H1 (cell line): ENCODE results near the gene IER5. TPM values are rescaled to one million over a fixed set of nuclear protein-coding genes. Genes with fewer than 3 reads are reported as not detected.
A peak's percentile ranks its signal among the peaks of the same experiment; 100 is the strongest.

ENCODE experiments used
- ASH2L ChIP-seq: fragments of 200-600, 300-600 bp; sonication (generic); IDR thresholded peaks from one replicate; pipeline ENCODE4 v1.7.1; 2017; ENCODE audit warnings: low read length
- ATF2 ChIP-seq: IDR thresholded peaks from 2 replicates; pipeline ENCODE4 v1.6.1; 2012; ENCODE audit warnings: low read length, inconsistent platforms
- BACH1 ChIP-seq: IDR thresholded peaks from 2 replicates; pipeline ENCODE4 v1.6.1; 2012; ENCODE audit warnings: low read length, improper control_type of control experiment
- CBX8 ChIP-seq: fragments of 300-800, 300-1000 bp; sonication (generic); IDR thresholded peaks from 2 replicates; pipeline ENCODE4 v1.7.1; 2016; ENCODE audit warnings: low read depth, low read length, borderline replicate concordance
- CEBPB ChIP-seq: IDR thresholded peaks from 2 replicates; pipeline ENCODE4 v1.6.1; 2012; ENCODE audit warnings: low read depth, low read length
- CHD1 ChIP-seq: IDR thresholded peaks from 2 replicates; pipeline ENCODE4 v1.6.1; 2012; ENCODE audit warnings: low read depth, low read length, improper control_type of control experiment
- E2F6 ChIP-seq: IDR thresholded peaks from 2 replicates; pipeline ENCODE4 v1.6.1; 2012; ENCODE audit warnings: inconsistent platforms
- EZH2 ChIP-seq: fragments of 200-600 bp; sonication (generic); IDR thresholded peaks from 2 replicates; pipeline ENCODE4 v1.7.1; 2012; ENCODE audit warnings: low read depth, mild to moderate bottlenecking, moderate library complexity, low read length, inconsistent platforms; ENCODE audit not compliant: severe bottlenecking
- HDAC2 ChIP-seq, 2 experiments: fragments of 300-600 bp in 1 of 2; sonication (generic) in 1 of 2; IDR thresholded peaks; 2 replicates each; pipeline ENCODE4 v1.6.1; 2011 to 2012; ENCODE audit warnings: low read depth in 2 of 2, low read length in 2 of 2, mild to moderate bottlenecking in 2 of 2, moderate library complexity in 2 of 2, borderline replicate concordance in 1 of 2, inconsistent platforms in 1 of 2
- KDM1A ChIP-seq: fragments of 200-600, 300-600 bp; sonication (generic); IDR thresholded peaks from 2 replicates; pipeline ENCODE4 v1.7.1; 2016; ENCODE audit warnings: mild to moderate bottlenecking, low read length, borderline replicate concordance
- POLR2A ChIP-seq, 2 experiments: IDR thresholded peaks; 1 replicate in 1 of 2; 2 replicates in 1 of 2; pipeline ENCODE4 v1.6.1; 2011; ENCODE audit warnings: low read depth in 2 of 2, low read length in 2 of 2, mild to moderate bottlenecking in 2 of 2; ENCODE audit errors: control extremely low read depth in 1 of 2
- RBBP5 ChIP-seq: IDR thresholded peaks from 2 replicates; pipeline ENCODE4 v1.7.1; 2012; ENCODE audit warnings: low read depth, mild to moderate bottlenecking, inconsistent platforms, low read length, moderate library complexity, borderline replicate concordance
- RXRA ChIP-seq: IDR thresholded peaks from 2 replicates; pipeline ENCODE4 v1.6.1; 2011; ENCODE audit warnings: low read depth, mild to moderate bottlenecking, low read length, moderate library complexity; ENCODE audit not compliant: insufficient read depth
- SIN3A ChIP-seq, 2 experiments: IDR thresholded peaks in 1 of 2; conservative IDR thresholded peaks in 1 of 2; 2 replicates each; pipeline ENCODE4 v1.6.1; 2011 to 2012; ENCODE audit warnings: low read length in 2 of 2, improper control_type of control experiment in 1 of 2, low read depth in 1 of 2, mild to moderate bottlenecking in 1 of 2
- SP1 ChIP-seq: IDR thresholded peaks from 2 replicates; pipeline ENCODE4 v1.6.1; 2011; ENCODE audit warnings: low read depth, low read length
- TCF12 ChIP-seq: IDR thresholded peaks from 2 replicates; pipeline ENCODE4 v1.6.1; 2011; ENCODE audit warnings: low read depth, mild to moderate bottlenecking, low read length
- TEAD4 ChIP-seq: IDR thresholded peaks from 2 replicates; pipeline ENCODE4 v1.6.1; 2012; ENCODE audit warnings: low read depth, low read length, inconsistent platforms, mixed read lengths
- USF2 ChIP-seq: IDR thresholded peaks from 2 replicates; pipeline ENCODE4 v1.6.1; 2011; ENCODE audit warnings: low read length, improper control_type of control experiment
- polyA plus RNA-seq, 7 experiments: library from polyadenylated mRNA; depleted of rRNA in 3 of 7; stranded (reverse) in 5 of 7; unstranded in 2 of 7; fragments of >200 nt in 5 of 7; fragments of 200-250 nt in 2 of 7; gene quantifications; 1 replicate in 5 of 7; 2 replicates in 1 of 7; 4 replicates in 1 of 7; pipeline versions ENCODE4 v1.2.1 to v1.2.3, GENCODE V29; 2011 to 2013; ENCODE audit warnings: missing spikeins in 2 of 7, mixed read lengths in 2 of 7
- total RNA-seq: library from RNA; stranded (reverse); fragmentation: NEBNext Ultra II Directional; extraction: Animal tissue kit (Norgen Biotek cat#: 25700); gene quantifications from 2 replicates; pipeline ENCODE4 v1.2.1, GENCODE V29; 2021

Gene IER5
- total and polyA plus RNA-seq, 2 of the 8 experiments (the other 6 are each of a cell fraction or from before 2014, with no cell fraction given): 3.5 to 7.7 TPM

- TF ChIP-seq USF2: no peak
- no peak for TF ChIP-seq KDM1A
- TF ChIP-seq SP1: no peak
- TF ChIP-seq CEBPB: no peak
- no peak for TF ChIP-seq RXRA
- TF ChIP-seq EZH2: no peak
- 0 out of 2 replicates have a peak, but pooled peaks have one; percentile 14 for TF ChIP-seq TEAD4
- TF ChIP-seq ATF2: no peak
- 0 out of 2 replicates have a peak, but pooled peaks have one; percentile 27 for TF ChIP-seq RBBP5
- no peak for TF ChIP-seq CHD1
- peak; percentile 9 for TF ChIP-seq ASH2L
- TF ChIP-seq CBX8: no peak
- TF ChIP-seq BACH1: no peak
- peak; percentile 93 for TF ChIP-seq E2F6
- TF ChIP-seq HDAC2 (IDR thresholded peaks at IDR 0.05; ENCODE audit: borderline replicate concordance in 1 of 2, low read depth in 2 of 2, low read length in 2 of 2): no peak; a peak in 1 of 4 replicates
- TF ChIP-seq POLR2A (IDR thresholded peaks at IDR 0.05; ENCODE audit: control extremely low read depth in 1 of 2, low read depth in 2 of 2, low read length in 2 of 2): 0 out of 3 replicates have a peak, but pooled peaks of 1 of the 2 experiments have one; percentile 27
- TF ChIP-seq TCF12: no peak
- TF ChIP-seq SIN3A (conservative IDR thresholded peaks at IDR 0.05 in 1 of 2, IDR thresholded peaks at IDR 0.05 in 1 of 2; ENCODE audit: low read depth in 1 of 2, low read length in 2 of 2): peak; percentile 40 to 62; a peak in 2 of 4 replicates
Measured at GRCh38 chr1:181105134-181106021, 16.9 kb downstream of the IER5 start (continued).
